H9 (cell line): ENCODE results near the gene IMP3. TPM values are rescaled to one million over a fixed set of nuclear protein-coding genes. Genes with fewer than 3 reads are reported as not detected.
A peak's percentile ranks its signal among the peaks of the same experiment; 100 is the strongest.

ENCODE experiments used
- DNase-seq: peaks from one replicate; pipeline ENCODE4 v3.0.0-alpha.2; 2017
- H2AFZ ChIP-seq: one replicate; pipeline ENCODE4 v1.6.1; 2013; ENCODE audit warnings: mild to moderate bottlenecking, low read length, control low read depth, moderate library complexity
- H2AK5ac ChIP-seq: 2 replicates; pipeline ENCODE4 v1.6.1; 2013; ENCODE audit warnings: low read length, control low read depth, mixed read lengths; ENCODE audit not compliant: insufficient read length
- H2BK120ac ChIP-seq: one replicate; pipeline ENCODE4 v1.6.1; 2013; ENCODE audit warnings: low read depth, mild to moderate bottlenecking, low read length, control low read depth, inconsistent platforms; ENCODE audit not compliant: poor library complexity, severe bottlenecking
- H2BK12ac ChIP-seq: 2 replicates; pipeline ENCODE4 v1.6.1; 2013; ENCODE audit warnings: low read length, control low read depth, mixed read lengths, low read depth; ENCODE audit not compliant: insufficient read length
- H2BK15ac ChIP-seq: 2 replicates; pipeline ENCODE4 v1.6.1; 2013; ENCODE audit warnings: low read depth, low read length, control low read depth
- H2BK20ac ChIP-seq: one replicate; pipeline ENCODE4 v1.6.1; 2013; ENCODE audit warnings: low read depth, mild to moderate bottlenecking, low read length, control low read depth, inconsistent platforms; ENCODE audit not compliant: poor library complexity, severe bottlenecking
- H2BK5ac ChIP-seq: 2 replicates; pipeline ENCODE4 v1.6.1; 2013; ENCODE audit warnings: low read length, control low read depth, mixed read lengths; ENCODE audit not compliant: insufficient read length
- H3K14ac ChIP-seq: 2 replicates; pipeline ENCODE4 v1.6.1; 2013; ENCODE audit warnings: low read length, control low read depth; ENCODE audit not compliant: insufficient read depth
- H3K18ac ChIP-seq: 2 replicates; pipeline ENCODE4 v1.6.1; 2013; ENCODE audit warnings: low read depth, mild to moderate bottlenecking, mixed read lengths, low read length, control low read depth; ENCODE audit not compliant: insufficient read length
- H3K23ac ChIP-seq: 2 replicates; pipeline ENCODE4 v1.6.1; 2013; ENCODE audit warnings: low read length, control low read depth, mixed read lengths, low read depth; ENCODE audit not compliant: insufficient read length
- H3K23me2 ChIP-seq: 2 replicates; pipeline ENCODE4 v1.6.1; 2013; ENCODE audit warnings: low read depth, mild to moderate bottlenecking, mixed read lengths, low read length, control low read depth; ENCODE audit not compliant: insufficient read length, poor library complexity, severe bottlenecking
- H3K27ac ChIP-seq: 2 replicates; pipeline ENCODE4 v1.5.1; 2013; ENCODE audit warnings: low read length, control low read depth, mixed read lengths, low read depth; ENCODE audit not compliant: insufficient read length
- H3K27me3 ChIP-seq: 2 replicates; pipeline ENCODE4 v1.6.1; 2013; ENCODE audit warnings: low read length, control low read depth, inconsistent platforms; ENCODE audit not compliant: insufficient read depth
- H3K4ac ChIP-seq: 2 replicates; pipeline ENCODE4 v1.6.1; 2013; ENCODE audit warnings: low read depth, mild to moderate bottlenecking, control low read depth, inconsistent platforms, low read length, moderate library complexity
- H3K4me1 ChIP-seq: 2 replicates; pipeline ENCODE4 v1.6.1; 2013; ENCODE audit warnings: low read length, control low read depth, inconsistent platforms; ENCODE audit not compliant: insufficient read depth
- H3K4me2 ChIP-seq: 2 replicates; pipeline ENCODE4 v1.6.1; 2013; ENCODE audit warnings: low read length, control low read depth, mixed read lengths; ENCODE audit not compliant: insufficient read length, insufficient read depth
- H3K56ac ChIP-seq: 2 replicates; pipeline ENCODE4 v1.6.1; 2013; ENCODE audit warnings: low read depth, mild to moderate bottlenecking, mixed read lengths, low read length, control low read depth; ENCODE audit not compliant: insufficient read length
- H3K79me1 ChIP-seq: 2 replicates; pipeline ENCODE4 v1.6.1; 2013; ENCODE audit warnings: low read depth, mild to moderate bottlenecking, moderate library complexity, low read length, control low read depth, inconsistent platforms; ENCODE audit not compliant: insufficient read depth, poor library complexity, severe bottlenecking
- H3K79me2 ChIP-seq: 2 replicates; pipeline ENCODE4 v1.6.1; 2013; ENCODE audit warnings: low read length, control low read depth, inconsistent platforms; ENCODE audit not compliant: insufficient read depth
- H3K9ac ChIP-seq: 2 replicates; pipeline ENCODE4 v1.6.1; 2013; ENCODE audit warnings: low read length, control low read depth, mixed read lengths; ENCODE audit not compliant: insufficient read length; ENCODE audit errors: extremely low read depth
- H3K9me3 ChIP-seq: one replicate; pipeline ENCODE4 v1.6.1; 2013; ENCODE audit warnings: low read depth, low read length, inconsistent platforms; ENCODE audit not compliant: control insufficient read depth
- H3T11ph ChIP-seq: one replicate; pipeline ENCODE4 v1.6.1; 2013; ENCODE audit warnings: mild to moderate bottlenecking, low read length, control low read depth, inconsistent platforms
- H4K20me1 ChIP-seq: one replicate; pipeline ENCODE4 v1.6.1; 2013; ENCODE audit not compliant: control insufficient read depth, insufficient read length, insufficient read depth
- H4K5ac ChIP-seq: 2 replicates; pipeline ENCODE4 v1.6.1; 2013; ENCODE audit warnings: low read depth, mild to moderate bottlenecking, mixed read lengths, low read length, control low read depth; ENCODE audit not compliant: insufficient read length
- H4K8ac ChIP-seq: replicated peaks from 2 replicates; pipeline ENCODE4 v1.6.1; 2013; ENCODE audit warnings: low read length, control low read depth, mixed read lengths, low read depth; ENCODE audit not compliant: insufficient read length
- H4K91ac ChIP-seq: 2 replicates; pipeline ENCODE4 v1.6.1; 2013; ENCODE audit warnings: low read depth, mild to moderate bottlenecking, moderate library complexity, mixed read lengths, low read length, control low read depth; ENCODE audit not compliant: insufficient read length
- H3K27ac Mint-ChIP-seq, 3 experiments: 2 replicates in 2 of 3; 3 replicates in 1 of 3; pipeline ENCODE4 v1.8.0; 2020 to 2021; ENCODE audit warnings: mixed read lengths in 3 of 3, mild to moderate bottlenecking in 1 of 3, moderate library complexity in 1 of 3
- H3K27me3 Mint-ChIP-seq: 2 replicates; pipeline ENCODE4 v1.8.0; 2021; ENCODE audit warnings: low read depth, mild to moderate bottlenecking, moderate library complexity, mixed read lengths
- H3K36me3 Mint-ChIP-seq, 3 experiments: 2 replicates in 2 of 3; 3 replicates in 1 of 3; pipeline ENCODE4 v1.8.0; 2020 to 2021; ENCODE audit warnings: low read depth in 3 of 3, mixed read lengths in 3 of 3; ENCODE audit not compliant: insufficient read depth in 1 of 3
- H3K4me1 Mint-ChIP-seq, 2 experiments: 2 replicates each; pipeline ENCODE4 v1.8.0; 2020; ENCODE audit warnings: mixed read lengths in 2 of 2
- H3K4me3 Mint-ChIP-seq, 2 experiments: 2 replicates in 1 of 2; 3 replicates in 1 of 2; pipeline ENCODE4 v1.8.0; 2020 to 2021; ENCODE audit warnings: mild to moderate bottlenecking in 2 of 2, mixed read lengths in 2 of 2, moderate library complexity in 1 of 2
- H3K9me3 Mint-ChIP-seq, 2 experiments: 2 replicates in 1 of 2; 3 replicates in 1 of 2; pipeline ENCODE4 v1.8.0; 2020; ENCODE audit warnings: mild to moderate bottlenecking in 2 of 2, mixed read lengths in 2 of 2, moderate library complexity in 1 of 2
- WGBS: extraction: QIAGEN DNeasy Blood & Tissue Kit; methylation state at CpG from one replicate; pipeline ENCODE4 v1.1.7; 2013; ENCODE audit warnings: missing lambda C conversion rate, low lambda C conversion rate, mixed read lengths; ENCODE audit not compliant: insufficient read length; ENCODE audit errors: extremely low coverage; 5-methylcytosine and 5-hydroxymethylcytosine counted together
- total RNA-seq: library from RNA; stranded (reverse); gene quantifications from 2 replicates; pipeline ENCODE4 v1.2.1, GENCODE V29; 2021
- TF ChIP-seq, protein P1 (sequence below): fragments of 200-600 bp; sonication (generic); conservative IDR thresholded peaks from 3 replicates; pipeline ENCODE4 v1.8.0; 2021; ENCODE audit warnings: antibody characterized with exemption, mild to moderate bottlenecking

Gene IMP3
- total RNA-seq, 1 experiment from 2014 or later, result 97.9 TPM

- H4K8ac ChIP-seq, result no peak overlapping the region
- H4K91ac ChIP-seq, result no peak overlapping the region
- Mint-ChIP-seq H3K36me3 (peaks cover 10 to 34% (median 26%) of the 10 kb centered on the region in 3 experiments), H3K27me3 (peaks cover 23% of the 10 kb centered on the region), H3K9me3 (no peaks in the 10 kb centered on the region), H3K4me3 (peak overlapping the region; percentile 93 to 97), H3K27ac (peak overlapping the region; percentile 98 to 99 (median 98)), H3K4me1 (peaks cover 55 to 58% of the 10 kb centered on the region in 2 experiments)
- DNase-seq, result peak; percentile 69
- H3K18ac ChIP-seq, result peak overlapping the region; percentile 61
- H2BK5ac ChIP-seq, result no peak overlapping the region
- peak overlapping the region; percentile 43 for H3K27ac ChIP-seq
- TF ChIP-seq, protein P1, sequence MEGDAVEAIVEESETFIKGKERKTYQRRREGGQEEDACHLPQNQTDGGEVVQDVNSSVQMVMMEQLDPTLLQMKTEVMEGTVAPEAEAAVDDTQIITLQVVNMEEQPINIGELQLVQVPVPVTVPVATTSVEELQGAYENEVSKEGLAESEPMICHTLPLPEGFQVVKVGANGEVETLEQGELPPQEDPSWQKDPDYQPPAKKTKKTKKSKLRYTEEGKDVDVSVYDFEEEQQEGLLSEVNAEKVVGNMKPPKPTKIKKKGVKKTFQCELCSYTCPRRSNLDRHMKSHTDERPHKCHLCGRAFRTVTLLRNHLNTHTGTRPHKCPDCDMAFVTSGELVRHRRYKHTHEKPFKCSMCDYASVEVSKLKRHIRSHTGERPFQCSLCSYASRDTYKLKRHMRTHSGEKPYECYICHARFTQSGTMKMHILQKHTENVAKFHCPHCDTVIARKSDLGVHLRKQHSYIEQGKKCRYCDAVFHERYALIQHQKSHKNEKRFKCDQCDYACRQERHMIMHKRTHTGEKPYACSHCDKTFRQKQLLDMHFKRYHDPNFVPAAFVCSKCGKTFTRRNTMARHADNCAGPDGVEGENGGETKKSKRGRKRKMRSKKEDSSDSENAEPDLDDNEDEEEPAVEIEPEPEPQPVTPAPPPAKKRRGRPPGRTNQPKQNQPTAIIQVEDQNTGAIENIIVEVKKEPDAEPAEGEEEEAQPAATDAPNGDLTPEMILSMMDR, result no peak
- H3K27me3 ChIP-seq, result peaks cover 4% of the 10 kb centered on the region; the same call in 1 of the 2 replicates
- no peak overlapping the region for H2AK5ac ChIP-seq
- H3K56ac ChIP-seq, result no peak overlapping the region
- H3K79me2 ChIP-seq, result peaks cover 9% of the 10 kb centered on the region; the same call in 1 of the 2 replicates
- no peak overlapping the region for H2BK20ac ChIP-seq
- H3K14ac ChIP-seq, result peak overlapping the region; percentile 59
- H2BK15ac ChIP-seq, result no peak overlapping the region; the same call in 1 of the 2 replicates
- H4K20me1 ChIP-seq, result no peaks in the 10 kb centered on the region
- H3K9ac ChIP-seq, result peak overlapping the region; percentile 86
- H3K4me1 ChIP-seq, result peaks cover 3% of the 10 kb centered on the region; the same call in 1 of the 2 replicates
- H4K5ac ChIP-seq, result no peak overlapping the region
- no peak overlapping the region for H3T11ph ChIP-seq
- H3K9me3 ChIP-seq, result no peaks in the 10 kb centered on the region
- H2BK120ac ChIP-seq, result no peak overlapping the region
- no peak overlapping the region for H2AFZ ChIP-seq
- H3K23ac ChIP-seq, result no peak overlapping the region
- peaks cover 17% of the 10 kb centered on the region for H3K23me2 ChIP-seq
- no peak overlapping the region for H2BK12ac ChIP-seq
- H3K4me2 ChIP-seq, result peak overlapping the region; percentile 86
- no peak overlapping the region; the same call in 1 of the 2 replicates for H3K4ac ChIP-seq
- WGBS, result no CpG with 5 or more reads among the region's 34 CpGs
- no peaks in the 10 kb centered on the region for H3K79me1 ChIP-seq
Measured at GRCh38 chr15:75648156-75649000, 8.4 kb upstream of the IMP3 start.
